ENCODE data around the gene ZNF497.

Gene ZNF497

DNA sequence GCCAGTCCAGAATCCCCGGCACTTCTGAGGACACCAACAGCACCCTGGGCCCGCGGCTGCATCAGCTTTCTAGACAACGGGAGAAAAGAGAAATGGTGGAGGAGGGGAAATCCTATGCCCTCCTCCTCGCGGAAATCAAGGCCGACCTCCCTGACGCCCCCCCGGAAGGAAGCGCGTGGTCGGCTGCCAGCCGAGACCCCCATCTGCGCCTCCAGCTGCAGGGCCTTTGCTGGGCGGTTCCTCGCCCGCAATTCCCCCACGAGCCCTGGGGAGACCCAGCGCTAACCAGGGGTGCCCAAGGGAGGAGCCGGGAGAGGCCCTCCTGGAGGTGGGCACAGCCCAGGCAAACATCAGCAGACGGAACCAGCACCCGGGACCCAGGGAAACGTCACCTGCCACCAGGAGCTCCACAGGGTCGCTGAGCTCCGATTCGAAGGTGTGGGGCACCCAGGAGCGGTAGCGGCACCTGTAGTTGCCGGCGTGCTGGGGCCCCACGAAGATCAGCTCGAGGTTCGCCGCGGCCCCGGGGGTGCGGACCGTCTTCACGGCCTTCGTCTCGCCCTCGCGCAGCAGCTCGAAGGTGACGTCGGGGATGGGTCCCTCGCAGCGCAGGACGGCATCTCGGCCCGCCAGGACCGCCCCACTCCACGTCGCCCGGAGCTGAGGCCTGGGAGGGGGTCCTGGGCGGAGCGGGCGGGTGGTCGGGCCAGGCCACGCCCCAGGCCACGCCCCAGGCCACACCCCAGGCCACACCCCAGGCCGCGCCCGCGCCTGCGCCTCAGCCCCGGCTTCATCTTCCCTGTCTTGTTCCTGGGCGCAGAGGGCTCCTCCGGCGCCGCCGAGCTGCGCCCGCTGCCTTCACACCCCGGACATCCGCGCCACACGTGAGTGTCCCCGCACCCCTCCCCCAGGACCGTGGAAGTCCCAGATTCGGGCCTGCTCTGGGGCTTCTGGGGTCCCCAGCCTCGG is 15.3 kb downstream of the ZNF497 start:
- H3K27ac ChIP-seq = peak overlapping the region; percentile 39
- peak; percentile 35; the same call in 1 of the 2 replicates for TF ChIP-seq ZFX (IDR thresholded peaks at IDR 0.05)
- TF ChIP-seq, protein P1, sequence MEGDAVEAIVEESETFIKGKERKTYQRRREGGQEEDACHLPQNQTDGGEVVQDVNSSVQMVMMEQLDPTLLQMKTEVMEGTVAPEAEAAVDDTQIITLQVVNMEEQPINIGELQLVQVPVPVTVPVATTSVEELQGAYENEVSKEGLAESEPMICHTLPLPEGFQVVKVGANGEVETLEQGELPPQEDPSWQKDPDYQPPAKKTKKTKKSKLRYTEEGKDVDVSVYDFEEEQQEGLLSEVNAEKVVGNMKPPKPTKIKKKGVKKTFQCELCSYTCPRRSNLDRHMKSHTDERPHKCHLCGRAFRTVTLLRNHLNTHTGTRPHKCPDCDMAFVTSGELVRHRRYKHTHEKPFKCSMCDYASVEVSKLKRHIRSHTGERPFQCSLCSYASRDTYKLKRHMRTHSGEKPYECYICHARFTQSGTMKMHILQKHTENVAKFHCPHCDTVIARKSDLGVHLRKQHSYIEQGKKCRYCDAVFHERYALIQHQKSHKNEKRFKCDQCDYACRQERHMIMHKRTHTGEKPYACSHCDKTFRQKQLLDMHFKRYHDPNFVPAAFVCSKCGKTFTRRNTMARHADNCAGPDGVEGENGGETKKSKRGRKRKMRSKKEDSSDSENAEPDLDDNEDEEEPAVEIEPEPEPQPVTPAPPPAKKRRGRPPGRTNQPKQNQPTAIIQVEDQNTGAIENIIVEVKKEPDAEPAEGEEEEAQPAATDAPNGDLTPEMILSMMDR (conservative IDR thresholded peaks at IDR 0.05) = no peak

DNA sequence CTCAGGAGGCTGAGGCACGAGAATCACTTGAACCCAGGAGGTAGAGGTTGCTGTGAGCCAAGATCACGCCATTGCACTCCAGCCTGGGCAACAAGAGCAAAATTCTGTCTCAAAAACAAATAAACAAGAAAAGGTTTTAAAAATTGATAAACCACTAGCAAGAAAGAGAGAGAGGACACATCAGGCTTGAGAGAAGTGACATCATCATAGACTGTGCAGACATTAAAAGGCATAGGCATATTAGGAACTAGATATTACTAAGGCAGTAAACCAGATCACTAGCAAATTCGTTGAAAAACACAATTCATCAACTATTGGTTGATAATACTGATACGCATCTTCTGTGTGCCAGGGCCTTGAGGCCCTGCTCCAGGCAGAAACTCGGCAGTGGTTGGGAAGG is 17.0 kb downstream of the ZNF497 start:
- no peak overlapping the region for H3K27ac ChIP-seq
- TF ChIP-seq, protein P1 (conservative IDR thresholded peaks at IDR 0.05) = no peak
- no peak for TF ChIP-seq ZFX (IDR thresholded peaks at IDR 0.05)

DNA sequence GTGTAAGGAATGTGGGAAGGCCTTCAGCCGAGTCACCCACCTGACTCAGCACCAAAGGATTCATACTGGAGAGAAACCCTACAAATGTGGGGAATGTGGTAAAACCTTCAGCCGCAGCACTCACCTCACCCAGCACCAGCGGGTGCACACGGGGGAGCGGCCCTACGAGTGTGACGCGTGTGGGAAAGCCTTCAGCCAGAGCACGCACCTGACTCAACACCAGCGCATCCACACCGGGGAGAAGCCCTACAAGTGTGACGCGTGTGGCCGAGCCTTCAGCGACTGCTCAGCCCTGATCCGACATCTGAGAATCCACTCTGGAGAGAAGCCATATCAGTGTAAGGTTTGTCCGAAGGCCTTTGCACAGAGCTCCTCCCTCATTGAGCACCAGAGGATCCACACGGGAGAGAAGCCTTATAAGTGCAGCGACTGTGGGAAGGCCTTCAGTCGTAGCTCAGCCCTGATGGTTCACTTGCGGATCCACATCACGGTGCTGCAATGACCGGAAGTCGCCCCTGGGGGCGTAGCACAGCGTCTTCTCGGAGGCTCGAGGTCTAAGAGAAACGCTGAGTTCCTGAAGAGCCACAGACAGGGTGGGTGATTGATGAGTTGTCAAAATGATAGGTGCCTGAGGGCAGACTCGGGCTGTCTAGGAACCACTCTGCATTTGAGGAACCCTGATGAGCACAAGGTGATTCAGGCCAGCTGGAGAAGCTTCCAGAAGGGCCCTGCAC is 23.6 kb downstream of the ZNF497 start:
- TF ChIP-seq ZFX (IDR thresholded peaks at IDR 0.05) = no peak
- TF ChIP-seq, protein P1 (conservative IDR thresholded peaks at IDR 0.05) = no peak; the same call in 1 of the 2 replicates
- H3K27ac ChIP-seq = no peak overlapping the region

DNA sequence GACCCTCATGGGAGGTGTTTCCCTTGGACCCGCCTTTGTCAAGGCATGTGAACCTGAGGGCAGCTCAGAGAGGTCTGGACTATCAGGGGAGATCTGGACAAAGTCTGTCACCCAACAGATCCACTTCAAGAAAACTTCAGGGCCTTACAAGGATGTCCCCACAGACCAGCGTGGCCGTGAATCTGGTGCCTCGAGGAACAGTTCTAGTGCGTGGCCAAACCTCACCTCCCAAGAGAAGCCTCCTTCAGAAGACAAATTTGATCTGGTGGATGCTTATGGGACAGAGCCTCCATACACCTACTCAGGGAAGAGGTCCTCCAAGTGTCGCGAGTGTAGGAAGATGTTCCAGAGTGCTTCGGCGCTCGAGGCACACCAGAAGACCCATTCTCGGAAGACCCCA is 24.2 kb downstream of the ZNF497 start:
- no peak overlapping the region for H3K27ac ChIP-seq
- no peak for TF ChIP-seq ZFX (IDR thresholded peaks at IDR 0.05)
- TF ChIP-seq, protein P1 (conservative IDR thresholded peaks at IDR 0.05) = no peak

DNA sequence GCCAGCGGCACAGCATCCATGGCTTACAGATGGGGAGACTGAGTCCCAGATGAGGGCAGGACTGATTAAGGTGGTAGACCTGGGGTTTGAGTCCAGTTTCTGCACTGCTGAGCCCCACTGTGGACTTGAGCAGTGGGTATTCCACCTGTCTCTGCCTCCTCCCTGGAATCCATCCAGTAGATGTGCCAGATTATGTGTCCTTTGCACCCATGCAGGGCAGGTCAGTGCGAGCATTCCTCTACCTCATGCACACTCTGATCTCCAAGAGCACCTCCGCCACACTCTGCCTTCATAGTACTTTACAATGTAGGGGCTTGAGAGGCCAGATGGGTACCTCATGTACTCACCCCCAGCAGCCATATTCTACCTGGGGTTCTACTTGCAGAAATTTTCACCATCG is 25.7 kb downstream of the ZNF497 start:
- no peak overlapping the region for H3K27ac ChIP-seq
- no peak for TF ChIP-seq ZFX (IDR thresholded peaks at IDR 0.05)
- TF ChIP-seq, protein P1 (conservative IDR thresholded peaks at IDR 0.05) = no peak

DNA sequence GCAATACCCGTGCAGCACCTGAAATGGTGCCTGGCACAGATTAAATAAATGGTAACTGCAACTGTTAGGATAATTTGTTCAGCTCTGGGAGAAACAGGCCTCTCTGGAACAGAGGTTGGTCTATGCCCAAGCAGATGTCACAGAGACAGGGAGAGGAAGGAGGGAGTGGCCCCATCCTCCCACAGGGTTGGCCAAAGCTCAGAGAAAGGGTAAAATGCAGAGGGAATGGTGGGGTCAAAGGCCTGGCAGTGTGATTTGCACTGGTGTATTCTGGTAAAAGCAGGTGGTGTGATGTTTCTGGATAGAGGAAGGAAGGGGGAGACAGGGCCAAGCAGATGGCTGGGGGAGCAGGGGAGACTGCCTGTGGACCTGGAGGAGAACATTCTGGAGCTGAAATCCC is 26.3 kb downstream of the ZNF497 start:
- TF ChIP-seq ZFX (IDR thresholded peaks at IDR 0.05) = no peak
- TF ChIP-seq, protein P1 (conservative IDR thresholded peaks at IDR 0.05) = no peak
- no peak overlapping the region for H3K27ac ChIP-seq

DNA sequence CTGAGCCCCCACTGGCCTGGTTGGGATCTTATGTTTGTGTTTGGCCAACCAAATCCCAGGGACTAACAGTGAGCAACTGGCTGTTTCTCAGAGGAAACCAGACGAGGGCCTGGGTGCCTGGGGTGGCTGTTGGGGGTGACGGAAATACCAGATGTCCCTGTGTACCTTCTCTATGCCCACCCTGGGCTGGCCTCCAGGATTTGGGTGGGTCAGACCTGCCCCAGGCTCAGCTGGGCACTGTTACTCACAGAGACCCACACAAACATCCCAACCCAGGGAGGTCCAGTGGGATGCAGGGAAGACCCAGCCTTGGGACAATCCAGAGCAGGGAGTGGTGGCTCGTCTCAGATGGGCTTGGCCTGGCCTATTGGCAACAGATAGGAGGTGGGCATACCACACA is 26.9 kb downstream of the ZNF497 start:
- no peak for TF ChIP-seq ZFX (IDR thresholded peaks at IDR 0.05)
- TF ChIP-seq, protein P1 (conservative IDR thresholded peaks at IDR 0.05) = no peak
- H3K27ac ChIP-seq = no peak overlapping the region
